Measurements from ENCODE around the gene DCP2. TPM values are rescaled to one million over a fixed set of nuclear protein-coding genes. Genes with fewer than 3 reads are reported as not detected.

DCP2 gene
- total RNA-seq, 1 experiment from 2014 or later, result 34.4 TPM

DNA sequence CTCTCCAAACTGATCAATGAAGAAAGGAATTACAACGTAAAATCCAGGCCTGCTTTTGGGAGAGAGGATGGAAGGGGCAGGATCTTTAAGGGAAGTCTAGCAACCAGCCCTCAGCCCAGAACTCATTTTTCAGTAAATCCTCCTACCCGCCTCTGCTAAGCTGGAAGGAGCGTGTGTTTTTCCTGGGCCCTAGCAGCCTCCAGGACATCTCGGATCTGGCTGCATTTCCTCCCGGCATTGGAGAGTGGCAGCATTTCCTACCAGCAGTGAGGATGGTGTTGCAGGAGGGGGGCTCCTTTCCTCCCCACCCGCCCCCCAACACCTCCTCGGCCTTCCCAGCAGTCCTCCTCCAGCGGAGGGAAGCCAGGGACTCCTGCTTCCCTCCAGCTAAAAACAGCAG lies 54.5 kb downstream of the DCP2 start:
- no peaks in the 10 kb centered on the region for H3K9me3 ChIP-seq
- no peak for DNase-seq
- H3K4me3 ChIP-seq, result no peak overlapping the region
- H3K36me3 ChIP-seq, result peaks cover 18% of the 10 kb centered on the region
- H3K27me3 ChIP-seq, result no peaks in the 10 kb centered on the region

DNA sequence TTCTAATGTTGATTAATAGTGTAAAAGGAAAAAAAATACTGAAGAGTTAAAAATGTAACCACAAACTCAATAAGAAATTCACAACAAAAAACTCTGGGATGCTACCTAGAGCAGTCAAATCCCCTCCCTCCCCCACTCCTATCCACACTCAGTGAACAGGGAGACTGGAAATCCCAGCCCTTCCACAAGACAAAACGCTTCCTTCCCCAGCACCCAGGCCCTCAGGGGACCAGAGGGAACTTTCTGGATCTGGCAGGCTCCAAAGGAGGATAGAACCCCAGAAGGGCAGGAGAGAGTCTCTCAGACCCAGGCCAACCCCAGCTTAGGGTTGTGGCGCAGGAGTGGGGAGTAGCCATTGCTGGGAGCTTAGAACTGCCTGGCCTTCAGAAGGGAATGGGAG lies 55.0 kb downstream of the DCP2 start:
- H3K4me3 ChIP-seq, result no peak overlapping the region
- no peaks in the 10 kb centered on the region for H3K27me3 ChIP-seq
- peaks cover 14% of the 10 kb centered on the region for H3K36me3 ChIP-seq
- H3K9me3 ChIP-seq, result no peaks in the 10 kb centered on the region
- DNase-seq, result no peak

DNA sequence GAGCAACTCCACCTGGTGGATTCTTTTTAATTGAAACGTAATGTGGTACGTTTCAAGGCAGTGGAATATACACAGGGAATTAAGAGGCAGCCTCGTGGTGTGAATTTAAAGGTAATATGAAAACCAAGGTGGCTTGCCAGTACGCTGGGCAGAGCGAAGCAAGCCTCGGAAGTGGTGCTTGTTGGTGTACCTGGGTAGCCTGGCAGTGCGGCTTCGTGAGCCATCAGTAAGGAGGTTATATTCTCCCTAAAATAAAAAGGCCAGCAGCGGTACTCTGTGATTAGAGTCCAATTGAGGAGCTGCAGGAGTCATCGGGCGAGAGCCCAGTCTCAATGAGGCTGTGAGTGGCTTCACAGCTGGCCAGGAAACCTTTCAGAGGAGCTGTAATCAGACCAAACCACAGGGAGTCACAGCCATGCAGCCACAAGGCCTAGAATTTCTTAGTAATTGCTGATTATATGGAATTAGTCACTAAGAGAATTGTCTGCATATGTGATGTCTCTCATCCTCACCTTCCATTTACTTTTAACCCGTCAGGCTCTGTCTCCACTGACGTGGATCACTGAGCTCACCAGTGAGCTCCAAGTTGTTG lies 57.7 kb downstream of the DCP2 start:
- Histone ChIP-seq H3K27me3 (no peaks in the 10 kb centered on the region), H3K9me3 (no peaks in the 10 kb centered on the region), H3K4me3 (no peak overlapping the region), H3K36me3 (peaks cover 5% of the 10 kb centered on the region)
- DNase-seq, result peak; percentile 79

DNA sequence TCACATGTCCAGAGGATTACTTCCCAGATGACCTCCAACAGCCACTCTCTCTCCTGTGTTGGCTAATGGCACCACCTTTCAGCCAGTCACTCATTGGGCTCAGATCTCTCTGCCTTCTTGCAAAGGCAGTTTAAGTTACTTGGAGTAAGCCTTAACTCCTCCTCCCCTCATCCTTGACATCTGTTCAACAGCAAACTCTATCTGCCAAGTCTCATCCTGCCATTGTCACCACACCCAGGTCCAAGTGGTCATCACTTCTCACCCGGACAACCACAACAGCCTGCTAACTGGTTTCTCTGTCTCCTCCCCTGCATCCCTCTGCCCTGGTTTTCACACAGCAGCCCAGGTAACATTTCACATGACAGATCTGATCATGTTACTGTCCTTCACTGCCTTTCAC lies 58.5 kb downstream of the DCP2 start:
- no peaks in the 10 kb centered on the region; the same call in 1 of the 2 replicates for H3K36me3 ChIP-seq
- H3K4me3 ChIP-seq, result no peak overlapping the region
- H3K9me3 ChIP-seq, result no peaks in the 10 kb centered on the region
- DNase-seq, result no peak
- H3K27me3 ChIP-seq, result no peaks in the 10 kb centered on the region

DNA sequence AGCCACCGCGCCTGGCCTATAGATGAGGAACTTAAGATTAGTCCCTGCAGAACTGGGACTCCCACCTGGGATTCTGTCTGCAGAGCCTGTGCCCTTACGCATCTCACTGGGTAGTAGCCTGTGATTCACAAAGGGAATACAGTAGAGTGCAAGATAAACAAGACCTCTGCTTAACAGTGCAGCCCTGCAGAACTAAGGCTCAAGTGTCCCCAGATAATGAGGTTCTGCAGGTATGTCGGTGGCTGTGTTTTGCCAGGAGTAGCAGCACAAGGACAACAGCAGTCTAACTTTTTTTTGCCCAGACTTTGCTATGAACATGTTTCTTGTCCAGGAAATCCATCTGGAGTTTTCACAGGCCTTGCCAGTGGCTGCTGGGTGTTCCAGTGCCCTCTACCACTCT lies 59.7 kb downstream of the DCP2 start:
- no peaks in the 10 kb centered on the region for H3K27me3 ChIP-seq
- H3K9me3 ChIP-seq, result no peaks in the 10 kb centered on the region
- H3K4me3 ChIP-seq, result no peak overlapping the region
- DNase-seq, result no peak
- no peaks in the 10 kb centered on the region; the same call in 1 of the 2 replicates for H3K36me3 ChIP-seq

DNA sequence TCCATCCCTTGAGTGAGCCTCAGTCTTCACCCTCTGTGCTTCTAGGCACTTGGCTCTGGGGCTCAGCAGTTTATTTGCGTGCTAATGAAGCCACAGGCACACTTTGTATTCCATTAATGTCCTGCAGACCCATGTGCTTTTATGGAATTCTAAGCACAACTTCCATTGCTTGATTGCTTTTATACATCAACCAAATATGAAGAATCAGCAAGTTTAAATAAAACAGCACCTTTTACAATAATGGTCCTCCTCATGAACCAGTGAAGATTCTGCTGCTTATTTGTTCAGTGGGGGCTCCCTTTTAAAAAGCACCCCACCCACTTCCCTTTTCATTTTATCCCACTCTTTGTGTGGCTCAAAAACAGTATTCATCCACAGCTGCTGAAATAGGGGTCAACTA lies 60.2 kb downstream of the DCP2 start:
- no peaks in the 10 kb centered on the region for H3K27me3 ChIP-seq
- DNase-seq, result no peak
- no peaks in the 10 kb centered on the region for H3K9me3 ChIP-seq
- no peak overlapping the region for H3K4me3 ChIP-seq
- no peaks in the 10 kb centered on the region; the same call in 1 of the 2 replicates for H3K36me3 ChIP-seq

DNA sequence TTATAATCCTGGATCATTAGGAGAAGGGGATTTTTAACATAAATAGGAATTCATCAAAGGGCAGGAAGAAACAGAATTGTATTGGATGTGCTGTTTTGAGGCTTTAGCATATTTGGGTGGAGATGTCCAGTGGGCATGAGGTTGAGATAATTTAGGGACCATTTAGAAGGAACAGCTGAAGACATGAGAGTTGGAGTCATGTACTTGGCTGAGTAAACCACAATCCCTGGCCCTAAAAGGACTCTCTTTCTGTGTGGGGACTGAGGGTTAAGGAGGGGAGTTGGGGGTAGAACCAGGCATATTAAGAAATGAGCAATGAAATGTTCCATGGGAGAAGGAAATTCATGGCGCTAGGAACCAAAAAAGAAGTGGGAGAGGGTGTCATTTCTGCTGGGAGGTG lies 61.5 kb downstream of the DCP2 start:
- Histone ChIP-seq H3K9me3 (no peaks in the 10 kb centered on the region), H3K36me3 (no peaks in the 10 kb centered on the region), H3K4me3 (no peak overlapping the region), H3K27me3 (no peaks in the 10 kb centered on the region)
- no peak for DNase-seq

DNA sequence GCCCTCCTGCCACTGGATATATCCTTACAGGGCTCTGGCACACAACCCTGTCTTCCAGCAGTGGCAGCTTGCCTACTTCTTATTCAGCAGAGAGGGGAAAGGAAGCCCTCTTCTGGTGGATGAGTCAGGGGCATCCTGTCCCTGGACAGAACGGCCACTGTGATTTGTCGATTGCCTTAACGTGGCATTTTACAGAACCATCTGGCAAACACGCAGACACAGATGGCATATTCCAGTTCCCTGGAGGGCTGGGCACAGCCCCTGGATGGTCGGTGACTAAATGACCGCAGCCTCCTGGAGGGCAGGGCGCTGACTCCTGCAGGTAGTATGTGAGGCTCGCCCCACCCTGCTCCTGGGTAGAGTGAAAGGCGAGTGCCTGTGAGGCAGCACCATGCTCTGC lies 62.1 kb downstream of the DCP2 start:
- no peaks in the 10 kb centered on the region for H3K27me3 ChIP-seq
- no peaks in the 10 kb centered on the region for H3K36me3 ChIP-seq
- DNase-seq, result peak; percentile 84
- no peak overlapping the region for H3K4me3 ChIP-seq
- no peaks in the 10 kb centered on the region for H3K9me3 ChIP-seq

DNA sequence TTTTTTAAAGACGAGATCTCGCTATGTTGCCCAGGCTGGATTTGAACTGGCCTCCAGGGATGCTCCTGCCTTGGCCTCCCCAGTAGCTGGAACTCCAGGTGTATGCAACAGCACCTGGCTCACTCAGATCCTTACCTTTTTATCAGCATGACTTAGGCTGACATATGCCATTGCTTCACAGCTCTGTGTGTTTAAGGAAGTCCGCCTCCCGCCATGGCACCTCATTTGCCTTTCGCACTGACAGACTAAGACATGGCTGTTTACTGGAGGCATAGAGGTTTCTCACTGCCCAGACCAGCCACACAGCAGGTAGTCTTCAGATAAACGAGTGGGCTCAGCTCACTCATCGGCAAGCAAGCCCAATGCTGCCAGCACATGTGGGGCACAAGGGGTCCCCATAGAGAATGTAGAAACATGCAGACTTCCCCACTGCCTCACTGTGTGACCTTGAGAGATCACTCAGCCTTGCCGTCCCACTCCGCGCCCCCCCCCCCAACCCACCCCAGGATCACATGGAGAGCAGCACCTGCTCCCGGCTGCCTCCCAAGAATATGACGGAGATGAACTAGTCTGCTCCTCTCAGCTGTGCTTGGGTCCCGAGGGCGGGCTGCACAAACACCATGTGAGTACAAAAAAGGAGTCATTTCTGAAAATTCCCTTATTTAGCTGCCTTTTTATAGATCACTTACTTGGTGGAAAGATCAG lies 62.8 kb downstream of the DCP2 start:
- Histone ChIP-seq H3K27me3 (no peaks in the 10 kb centered on the region), H3K9me3 (no peaks in the 10 kb centered on the region), H3K36me3 (no peaks in the 10 kb centered on the region), H3K4me3 (no peak overlapping the region)
- no peak for DNase-seq

DNA sequence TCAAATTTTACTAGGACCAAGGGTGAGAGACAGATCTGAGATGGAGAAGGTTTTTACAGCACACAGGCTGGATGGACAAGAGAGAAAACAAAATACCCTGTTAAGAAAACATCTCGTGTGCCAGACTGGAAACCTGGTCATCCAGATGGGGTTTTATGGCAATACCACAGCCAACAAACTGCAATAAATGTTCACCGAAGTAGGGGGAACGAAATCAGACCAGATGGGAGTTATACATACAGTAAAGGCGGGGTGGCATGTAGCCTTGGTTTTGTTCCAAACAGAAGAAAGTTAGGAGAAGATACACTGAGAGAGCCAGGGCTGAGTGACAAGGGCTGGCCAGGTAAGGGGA lies 63.3 kb downstream of the DCP2 start:
- Histone ChIP-seq H3K9me3 (no peaks in the 10 kb centered on the region), H3K36me3 (no peaks in the 10 kb centered on the region), H3K27me3 (no peaks in the 10 kb centered on the region), H3K4me3 (no peak overlapping the region)
- DNase-seq, result no peak

DNA sequence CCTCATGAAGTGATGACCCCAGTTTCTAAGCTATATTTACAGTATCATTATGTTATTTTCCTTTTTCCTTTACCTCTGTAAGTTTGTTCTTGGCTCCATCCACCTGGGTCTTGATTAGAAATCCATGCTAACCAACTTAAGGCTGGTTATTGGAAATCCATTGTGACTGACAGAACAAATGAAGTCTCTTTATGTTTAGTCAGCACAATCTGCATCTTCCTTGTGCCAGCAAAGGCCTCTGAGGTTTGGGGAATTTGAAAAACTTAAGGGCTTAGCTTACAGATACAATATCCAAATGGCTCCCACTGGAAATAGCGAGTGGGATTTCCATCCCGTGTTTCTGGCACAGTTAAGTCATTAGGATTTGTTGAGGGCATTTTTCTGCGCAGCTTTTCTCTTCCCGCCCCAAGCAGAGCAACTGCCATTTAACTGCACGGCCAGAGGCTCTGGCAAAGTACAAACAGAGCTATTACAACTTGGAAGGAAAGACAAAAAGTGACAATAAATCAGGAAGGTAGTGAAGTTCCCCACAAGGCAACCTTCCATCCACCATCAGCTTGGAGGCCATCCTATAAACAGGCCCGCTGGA lies 64.2 kb downstream of the DCP2 start:
- no peak for DNase-seq
- H3K4me3 ChIP-seq, result no peak overlapping the region
- H3K36me3 ChIP-seq, result no peaks in the 10 kb centered on the region

DNA sequence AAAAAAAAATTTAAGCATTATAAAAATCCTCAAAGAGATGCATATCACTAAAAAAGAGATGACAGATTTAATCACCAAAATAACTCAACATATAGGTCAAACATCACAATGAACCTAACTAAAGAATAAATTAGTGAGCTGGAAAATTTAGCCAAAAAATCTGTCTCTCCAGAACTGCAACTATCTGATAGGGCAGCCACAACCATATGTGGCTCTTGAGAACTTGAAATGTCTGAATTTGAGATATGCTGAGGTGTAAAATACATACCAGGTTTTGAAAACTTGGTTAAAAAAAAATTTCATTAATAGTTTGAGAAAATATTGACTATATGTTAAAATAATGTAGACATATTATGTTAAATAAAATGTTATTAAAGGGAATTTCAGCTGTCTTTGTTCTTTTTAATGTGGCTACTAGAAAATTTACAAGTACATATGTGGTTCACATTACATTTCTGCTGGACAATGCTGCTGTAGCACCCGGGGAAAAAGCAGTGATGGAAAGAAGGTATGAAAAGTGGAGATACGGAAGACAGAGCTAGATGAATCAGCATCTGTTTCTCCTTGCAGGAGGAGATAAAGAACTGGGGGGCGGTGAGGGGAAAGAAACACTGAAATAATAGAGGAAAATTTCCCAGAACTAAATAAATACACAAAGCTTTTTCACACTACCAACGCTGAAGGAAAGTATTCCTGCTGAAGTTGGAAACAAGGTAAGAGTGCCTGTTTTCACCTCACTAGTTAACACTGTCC lies 66.1 kb downstream of the DCP2 start:
- no peaks in the 10 kb centered on the region for H3K9me3 ChIP-seq
- no peak for DNase-seq
- no peaks in the 10 kb centered on the region for H3K27me3 ChIP-seq
- no peak overlapping the region for H3K4me3 ChIP-seq
- no peaks in the 10 kb centered on the region for H3K36me3 ChIP-seq

More for the DNA sequence above, 64.2 kb downstream of the DCP2 start:
- Histone ChIP-seq H3K9me3 (no peaks in the 10 kb centered on the region), H3K27me3 (no peaks in the 10 kb centered on the region)

DNA sequence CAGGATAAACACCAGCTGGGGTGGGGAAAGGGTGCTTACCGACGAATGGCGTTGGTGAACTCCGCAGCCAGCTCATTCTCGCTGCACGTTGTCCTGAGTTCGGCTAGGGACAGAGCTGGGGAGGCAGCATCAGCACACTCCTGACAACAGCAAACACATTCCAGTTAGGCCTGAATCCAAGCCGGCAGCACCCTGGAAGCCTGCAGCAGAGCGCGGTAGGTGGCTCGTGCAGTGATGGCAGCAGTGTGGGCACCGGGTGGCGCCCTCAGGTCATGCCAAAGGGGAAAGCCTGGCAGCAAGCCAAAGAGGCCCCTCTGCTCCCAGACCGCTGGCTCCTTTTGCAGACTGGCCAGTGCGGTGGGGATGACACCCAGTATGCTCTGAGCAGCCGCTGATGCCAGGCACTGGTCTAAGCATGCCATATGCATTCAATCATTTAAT lies 66.9 kb downstream of the DCP2 start:
- Histone ChIP-seq H3K27me3 (no peaks in the 10 kb centered on the region), H3K4me3 (no peak overlapping the region), H3K9me3 (no peaks in the 10 kb centered on the region), H3K36me3 (no peaks in the 10 kb centered on the region)
- peak; percentile 43 for DNase-seq

DNA sequence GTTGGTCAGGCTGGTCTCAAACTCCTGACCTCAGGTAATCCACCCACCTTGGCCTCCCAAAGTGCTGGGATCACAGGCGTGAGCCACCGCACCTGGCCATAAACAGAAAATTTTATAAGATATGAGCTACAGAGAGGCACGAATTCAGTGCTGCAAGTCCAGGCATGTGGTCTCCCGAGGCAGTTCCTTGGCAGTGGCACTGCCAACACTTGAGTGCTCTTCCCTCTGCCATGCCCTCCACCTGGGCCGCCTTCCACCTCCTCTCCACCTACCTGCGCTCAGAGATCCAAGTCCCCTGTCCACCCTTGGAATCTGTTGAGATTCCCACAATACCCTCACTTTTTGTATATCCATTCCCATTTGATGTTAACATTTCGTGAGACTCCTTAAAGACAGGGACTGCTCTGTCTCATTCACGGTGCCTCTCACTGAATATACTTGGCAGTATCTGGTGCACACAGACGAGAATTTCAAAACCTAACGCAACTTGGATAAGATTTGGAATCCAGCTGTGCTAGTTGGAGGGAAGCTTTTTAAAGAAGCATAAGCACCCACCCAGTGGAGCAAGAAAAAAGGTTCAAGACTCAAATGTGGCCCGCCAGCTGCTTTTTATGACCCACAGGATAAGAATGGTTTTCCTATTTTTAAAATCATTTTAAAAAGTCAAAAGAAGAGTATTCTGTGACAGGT lies 68.3 kb downstream of the DCP2 start:
- H3K36me3 ChIP-seq, result no peaks in the 10 kb centered on the region
- H3K9me3 ChIP-seq, result no peaks in the 10 kb centered on the region
- DNase-seq, result no peak
- H3K27me3 ChIP-seq, result no peaks in the 10 kb centered on the region
- no peak overlapping the region for H3K4me3 ChIP-seq

DNA sequence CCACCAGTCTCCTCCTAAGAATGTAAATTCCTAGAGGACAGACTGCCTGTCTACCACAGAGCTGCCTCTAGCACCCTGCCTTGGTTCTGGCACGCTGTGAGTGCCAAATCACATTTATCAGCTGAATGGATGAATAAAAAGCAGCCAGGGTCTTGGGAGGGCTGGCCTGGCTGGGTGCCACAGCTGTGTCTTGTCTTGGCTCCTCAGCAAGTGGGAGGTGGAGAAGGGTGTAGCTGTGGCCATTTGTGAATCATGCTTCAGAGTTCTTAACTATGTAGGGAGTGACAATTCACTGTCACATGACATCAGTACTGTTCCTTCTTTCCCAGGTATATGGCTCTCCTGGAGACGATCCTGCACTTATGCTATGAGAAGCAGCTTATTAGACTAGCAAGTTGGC lies 70.6 kb downstream of the DCP2 start:
- H3K9me3 ChIP-seq, result no peaks in the 10 kb centered on the region
- DNase-seq, result no peak

DNA sequence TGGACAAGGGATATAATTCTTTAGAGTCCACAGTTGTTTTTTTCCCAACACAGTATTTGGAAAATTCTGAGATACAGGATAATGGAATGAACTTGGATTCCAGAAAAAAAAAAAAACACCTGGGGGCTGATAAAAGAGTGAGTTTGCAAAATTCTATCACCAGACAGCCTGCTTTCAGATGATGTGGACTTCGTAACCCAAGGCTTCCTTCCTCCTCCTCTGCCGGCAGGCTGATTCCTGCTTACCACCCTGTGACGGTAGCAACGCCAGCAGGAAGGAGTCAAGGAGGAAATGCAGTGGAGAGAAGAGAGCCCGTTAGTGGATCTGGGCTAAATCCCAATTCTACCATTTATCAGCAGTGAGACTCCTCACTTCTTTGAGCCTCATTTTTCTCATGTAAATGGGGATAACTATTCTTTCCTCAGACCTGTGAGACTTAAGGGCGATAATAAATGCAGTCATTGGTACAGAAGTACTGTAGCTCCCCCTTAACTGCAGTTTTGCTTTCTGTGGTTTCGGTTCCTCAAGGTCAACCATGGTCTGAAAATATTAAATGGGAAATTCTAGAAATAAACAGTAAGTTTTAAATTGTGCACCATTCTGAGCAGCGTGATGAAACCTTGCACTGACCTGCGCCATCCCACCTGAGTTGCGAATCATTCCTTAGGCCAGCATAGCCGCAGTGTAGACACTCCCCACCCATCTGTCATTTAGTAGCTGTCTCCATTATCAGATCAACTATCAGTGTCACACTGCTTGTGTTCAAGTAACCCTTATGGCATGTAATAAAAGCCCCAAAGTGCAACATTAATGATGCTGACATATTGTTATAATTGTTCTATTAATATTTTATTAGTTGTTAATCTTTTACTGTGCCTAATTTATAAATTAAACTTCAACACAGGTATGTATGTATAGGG lies 71.4 kb downstream of the DCP2 start:
- DNase-seq, result no peak
- Histone ChIP-seq H3K9me3 (no peaks in the 10 kb centered on the region), H3K36me3 (no peaks in the 10 kb centered on the region), H3K4me3 (no peak overlapping the region), H3K27me3 (no peaks in the 10 kb centered on the region)

More for the DNA sequence above, 70.6 kb downstream of the DCP2 start:
- Histone ChIP-seq H3K4me3 (no peak overlapping the region), H3K27me3 (no peaks in the 10 kb centered on the region), H3K36me3 (no peaks in the 10 kb centered on the region)

Data from MG63 (cell line).